CD8-positive, alpha-beta memory T cell (primary cell): Measurements from ENCODE around the gene AGBL3. TPM values are rescaled to one million over a fixed set of nuclear protein-coding genes. Genes with fewer than 3 reads are reported as not detected.

Experiments used
- CTCF ChIA-PET: fragments of 350-600 bp; sonication (Branson Sonifier 250); formaldehyde crosslinking; loops from one replicate; lab custom pipeline; 2021; ENCODE audit warnings: antibody characterized with exemption; lab: Charles Lee
- POLR2A ChIA-PET: fragments of 350-600 bp; sonication (Branson Sonifier 250); formaldehyde crosslinking; loops from one replicate; lab custom pipeline; 2021; ENCODE audit warnings: antibody characterized with exemption; lab: Charles Lee
- DNase-seq, 5 donors: peaks; one replicate each; pipeline versions ENCODE4 v3.0.0 to v3.0.0-alpha.2; 2020 to 2022; ENCODE audit warnings: mixed read lengths in 1 of 5
- H3K27ac ChIP-seq: one replicate; pipeline ENCODE4 v1.7.0; 2013; ENCODE audit warnings: low read depth, mild to moderate bottlenecking, low read length, moderate library complexity
- H3K27me3 ChIP-seq: 2 replicates; pipeline ENCODE4 v1.7.0; 2013; ENCODE audit warnings: low read length, mild to moderate bottlenecking; ENCODE audit not compliant: insufficient read depth, poor library complexity, severe bottlenecking
- H3K36me3 ChIP-seq: 2 replicates; pipeline ENCODE4 v1.7.0; 2013; ENCODE audit warnings: mild to moderate bottlenecking, low read length, moderate library complexity; ENCODE audit not compliant: insufficient read depth
- H3K4me1 ChIP-seq: 2 replicates; pipeline ENCODE4 v1.7.0; 2013; ENCODE audit warnings: mild to moderate bottlenecking, low read length, moderate library complexity; ENCODE audit not compliant: insufficient read depth
- H3K4me3 ChIP-seq: 2 replicates; pipeline ENCODE4 v1.7.0; 2013; ENCODE audit warnings: mild to moderate bottlenecking, low read length
- H3K9me3 ChIP-seq: 2 replicates; pipeline ENCODE4 v1.7.0; 2013; ENCODE audit warnings: mild to moderate bottlenecking, low read length
- H3K27ac Mint-ChIP-seq, 8 donors: one replicate each; pipeline ENCODE4 v1.8.0; 2020 to 2021; ENCODE audit warnings: mixed read lengths in 8 of 8, mild to moderate bottlenecking in 6 of 8, inconsistent platforms in 3 of 8, moderate library complexity in 3 of 8
- H3K27me3 Mint-ChIP-seq, 2 donors: one replicate each; pipeline ENCODE4 v1.8.0; 2020 to 2021; ENCODE audit warnings: mixed read lengths in 2 of 2, mild to moderate bottlenecking in 1 of 2, moderate library complexity in 1 of 2
- H3K36me3 Mint-ChIP-seq, 3 donors: one replicate each; pipeline ENCODE4 v1.8.0; 2020 to 2021; ENCODE audit warnings: mixed read lengths in 3 of 3, inconsistent platforms in 1 of 3, mild to moderate bottlenecking in 1 of 3
- H3K4me1 Mint-ChIP-seq, 3 donors: one replicate each; pipeline ENCODE4 v1.8.0; 2020 to 2021; ENCODE audit warnings: mixed read lengths in 3 of 3, inconsistent platforms in 1 of 3, mild to moderate bottlenecking in 1 of 3
- H3K4me3 Mint-ChIP-seq, 7 donors: one replicate each; pipeline ENCODE4 v1.8.0; 2020 to 2021; ENCODE audit warnings: mixed read lengths in 7 of 7, mild to moderate bottlenecking in 6 of 7, moderate library complexity in 4 of 7, inconsistent platforms in 2 of 7
- H3K9me3 Mint-ChIP-seq, 5 donors: one replicate each; pipeline ENCODE4 v1.8.0; 2020 to 2022; ENCODE audit warnings: mixed read lengths in 5 of 5, mild to moderate bottlenecking in 3 of 5, moderate library complexity in 2 of 5, inconsistent platforms in 1 of 5
- polyA plus RNA-seq: library from polyadenylated mRNA; unstranded; fragments of 300-500 nt; fragmentation: Illumina TruSeq; gene quantifications from one replicate; pipeline ENCODE4 v1.2.3, GENCODE V29; 2021
- total RNA-seq, 2 experiments: library from RNA; stranded (reverse); gene quantifications; one replicate each; pipeline ENCODE4 v1.2.3, GENCODE V29; 2021

The AGBL3 gene
- total and polyA plus RNA-seq, 3 experiments from 2014 or later, result 0.10 to 3.2 (median 2.5) TPM

- Histone ChIP-seq H3K4me3 (no peak overlapping the region), H3K27me3 (no peaks in the 10 kb centered on the region), H3K4me1 (peaks cover 7% of the 10 kb centered on the region), H3K36me3 (no peaks in the 10 kb centered on the region), H3K27ac (no peak overlapping the region), H3K9me3 (no peaks in the 10 kb centered on the region)
- ChIA-PET POLR2A (no interaction called here), CTCF (interaction anchor here (1.3 to 1.5 kb wide), 2 partner anchors 10 to 310 kb away, joined by 3 to 5 read pairs; no protein-coding TSS in a partner anchor)
- Mint-ChIP-seq H3K9me3 (no peaks in the 10 kb centered on the region), H3K27me3 (peaks cover 3 to 8% of the 10 kb centered on the region in 2 donors), H3K4me3 (no peak overlapping the region), H3K36me3 (no peaks in the 10 kb centered on the region), H3K4me1 (peaks cover 4 to 5% (median 5%) of the 10 kb centered on the region in 3 donors), H3K27ac (no peak overlapping the region)
- no peak for DNase-seq
Measured at GRCh38 chr7:134942690-134943466, 43.4 kb upstream of the AGBL3 start.

GRCh38 chr7:134943785-134944400 is 42.4 kb upstream of the AGBL3 start:
- no peaks in the 10 kb centered on the region for H3K36me3 ChIP-seq
- peaks cover 7% of the 10 kb centered on the region for H3K4me1 ChIP-seq
- Mint-ChIP-seq H3K27me3 (peaks cover 3 to 8% of the 10 kb centered on the region in 2 donors), H3K27ac (no peak overlapping the region), H3K4me3 (no peak overlapping the region), H3K4me1 (peaks cover 4 to 5% (median 5%) of the 10 kb centered on the region in 3 donors), H3K36me3 (no peaks in the 10 kb centered on the region), H3K9me3 (no peaks in the 10 kb centered on the region)
- DNase-seq, result no peak
- CTCF ChIA-PET, result interaction anchor here (0.7 kb wide), 1 partner anchor 195 kb away, joined by 3 read pairs; no protein-coding TSS in a partner anchor
- POLR2A ChIA-PET, result no interaction called here
- H3K27ac ChIP-seq, result no peak overlapping the region
- no peak overlapping the region for H3K4me3 ChIP-seq
- H3K27me3 ChIP-seq, result no peaks in the 10 kb centered on the region
- H3K9me3 ChIP-seq, result no peaks in the 10 kb centered on the region

- Mint-ChIP-seq H3K4me1 (peaks cover 4 to 5% (median 5%) of the 10 kb centered on the region in 3 donors), H3K9me3 (no peaks in the 10 kb centered on the region), H3K27me3 (peaks cover 5 to 12% of the 10 kb centered on the region in 2 donors), H3K36me3 (no peaks in the 10 kb centered on the region), H3K27ac (no peak overlapping the region), H3K4me3 (no peak overlapping the region)
- H3K4me1 ChIP-seq, result peaks cover 7% of the 10 kb centered on the region
- POLR2A ChIA-PET, result interaction anchor here (0.7 kb wide), 1 partner anchor 338 kb away, joined by 3 read pairs; no protein-coding TSS in a partner anchor
- no peaks in the 10 kb centered on the region for H3K36me3 ChIP-seq
- no peaks in the 10 kb centered on the region for H3K27me3 ChIP-seq
- H3K9me3 ChIP-seq, result no peaks in the 10 kb centered on the region
- CTCF ChIA-PET, result no interaction called here
- no peak overlapping the region for H3K4me3 ChIP-seq
- DNase-seq, result no peak
- H3K27ac ChIP-seq, result no peak overlapping the region
Measured at GRCh38 chr7:134945691-134946090, 40.6 kb upstream of the AGBL3 start.

GRCh38 chr7:134946260-134946659 is 40.0 kb upstream of the AGBL3 start:
- H3K4me3 Mint-ChIP-seq, result no peak overlapping the region
- Histone ChIP-seq H3K36me3 (no peaks in the 10 kb centered on the region), H3K4me1 (peaks cover 7% of the 10 kb centered on the region), H3K4me3 (no peak overlapping the region), H3K27me3 (no peaks in the 10 kb centered on the region), H3K9me3 (no peaks in the 10 kb centered on the region), H3K27ac (no peak overlapping the region)
- no peaks in the 10 kb centered on the region for H3K9me3 Mint-ChIP-seq
- ChIA-PET CTCF (no interaction called here), POLR2A (no interaction called here)
- H3K27me3 Mint-ChIP-seq, result peaks cover 5 to 12% of the 10 kb centered on the region in 2 donors
- peak in 1 of 5 donors; percentile 18 for DNase-seq
- H3K36me3 Mint-ChIP-seq, result no peaks in the 10 kb centered on the region
- H3K4me1 Mint-ChIP-seq, result peaks cover 4 to 5% (median 5%) of the 10 kb centered on the region in 3 donors
- H3K27ac Mint-ChIP-seq, result peak overlapping the region in 1 of 8 donors; percentile 5

GRCh38 chr7:134947329-134947728 is 39.0 kb upstream of the AGBL3 start:
- no peak overlapping the region for H3K4me3 ChIP-seq
- no peak for DNase-seq
- no peaks in the 10 kb centered on the region for H3K9me3 ChIP-seq
- Mint-ChIP-seq H3K9me3 (no peaks in the 10 kb centered on the region), H3K27ac (no peak overlapping the region), H3K4me1 (peaks cover 4 to 5% (median 5%) of the 10 kb centered on the region in 3 donors), H3K27me3 (peaks cover 5 to 12% of the 10 kb centered on the region in 2 donors), H3K4me3 (no peak overlapping the region), H3K36me3 (no peaks in the 10 kb centered on the region)
- H3K4me1 ChIP-seq, result peaks cover 7% of the 10 kb centered on the region
- no peaks in the 10 kb centered on the region for H3K27me3 ChIP-seq
- POLR2A ChIA-PET, result no interaction called here
- no peak overlapping the region for H3K27ac ChIP-seq
- no peaks in the 10 kb centered on the region for H3K36me3 ChIP-seq
- CTCF ChIA-PET, result no interaction called here

GRCh38 chr7:134947831-134948230 is 38.5 kb upstream of the AGBL3 start:
- Mint-ChIP-seq H3K27me3 (peaks cover 5 to 12% of the 10 kb centered on the region in 2 donors), H3K36me3 (no peaks in the 10 kb centered on the region), H3K4me3 (no peak overlapping the region), H3K4me1 (peaks cover 4 to 5% (median 5%) of the 10 kb centered on the region in 3 donors), H3K27ac (no peak overlapping the region), H3K9me3 (no peaks in the 10 kb centered on the region)
- POLR2A ChIA-PET, result no interaction called here
- Histone ChIP-seq H3K27ac (no peak overlapping the region), H3K9me3 (no peaks in the 10 kb centered on the region), H3K4me1 (peaks cover 7% of the 10 kb centered on the region), H3K4me3 (no peak overlapping the region), H3K27me3 (no peaks in the 10 kb centered on the region), H3K36me3 (no peaks in the 10 kb centered on the region)
- no peak for DNase-seq
- CTCF ChIA-PET, result no interaction called here

GRCh38 chr7:134948246-134948645 is 38.1 kb upstream of the AGBL3 start:
- Mint-ChIP-seq H3K4me3 (no peak overlapping the region), H3K27me3 (peaks cover 5 to 12% of the 10 kb centered on the region in 2 donors), H3K4me1 (peaks cover 4 to 5% (median 5%) of the 10 kb centered on the region in 3 donors), H3K9me3 (no peaks in the 10 kb centered on the region), H3K27ac (no peak overlapping the region), H3K36me3 (no peaks in the 10 kb centered on the region)
- Histone ChIP-seq H3K4me3 (no peak overlapping the region), H3K4me1 (peaks cover 7% of the 10 kb centered on the region), H3K27me3 (no peaks in the 10 kb centered on the region), H3K9me3 (no peaks in the 10 kb centered on the region), H3K27ac (no peak overlapping the region), H3K36me3 (no peaks in the 10 kb centered on the region)
- CTCF ChIA-PET, result no interaction called here
- POLR2A ChIA-PET, result no interaction called here
- no peak for DNase-seq

GRCh38 chr7:134948736-134949135 is 37.6 kb upstream of the AGBL3 start:
- peaks cover 4 to 5% (median 5%) of the 10 kb centered on the region in 3 donors for H3K4me1 Mint-ChIP-seq
- peaks cover 7% of the 10 kb centered on the region for H3K4me1 ChIP-seq
- DNase-seq, result no peak
- no peak overlapping the region for H3K27ac Mint-ChIP-seq
- H3K9me3 ChIP-seq, result no peaks in the 10 kb centered on the region
- ChIA-PET POLR2A (no interaction called here), CTCF (no interaction called here)
- H3K36me3 ChIP-seq, result no peaks in the 10 kb centered on the region
- peaks cover 6 to 12% of the 10 kb centered on the region in 2 donors for H3K27me3 Mint-ChIP-seq
- no peak overlapping the region for H3K4me3 ChIP-seq
- no peaks in the 10 kb centered on the region for H3K36me3 Mint-ChIP-seq
- no peaks in the 10 kb centered on the region for H3K9me3 Mint-ChIP-seq
- no peak overlapping the region for H3K27ac ChIP-seq
- H3K27me3 ChIP-seq, result no peaks in the 10 kb centered on the region
- H3K4me3 Mint-ChIP-seq, result no peak overlapping the region
